K562 (cell line): Measurements from ENCODE around the gene GRK4. TPM values are rescaled to one million over a fixed set of nuclear protein-coding genes. Genes with fewer than 3 reads are reported as not detected.

ENCODE experiments used
- CXXC5 ChIP-seq: fragments of 250-450 bp; sonication (Bioruptor Pico); IDR thresholded peaks from 2 replicates; pipeline ENCODE4 v1.8.0; 2022; ENCODE audit warnings: inconsistent platforms, mild to moderate bottlenecking, moderate library complexity
- FOXJ2 ChIP-seq: fragments of 200-800 bp; sonication (Bioruptor generic); IDR thresholded peaks from 2 replicates; pipeline ENCODE4 v1.6.1; 2016; ENCODE audit warnings: missing genetic modification characterization, missing compliant biosample characterization
- JUND ChIP-seq, 2 experiments: IDR thresholded peaks; 2 replicates in 1 of 2; 3 replicates in 1 of 2; pipeline ENCODE4 v1.6.1; 2011; ENCODE audit warnings: borderline replicate concordance in 2 of 2, low read depth in 2 of 2, low read length in 2 of 2, improper control_type of control experiment in 1 of 2, missing biosample characterization in 1 of 2, missing genetic modification characterization in 1 of 2, missing genetic modification reagents in 1 of 2
- KHSRP ChIP-seq: fragments of 450-650 bp; IDR thresholded peaks from 2 replicates; pipeline ENCODE4 v1.6.1; 2017
- MTA3 ChIP-seq: fragments of 450-650 bp; formaldehyde crosslinking; IDR thresholded peaks from 2 replicates; pipeline ENCODE4 v1.6.1; 2017; ENCODE audit warnings: mild to moderate bottlenecking, borderline replicate concordance
- NRF1 ChIP-seq, 2 experiments: fragments of 450-650 bp; IDR thresholded peaks in 1 of 2; conservative IDR thresholded peaks in 1 of 2; 2 replicates each; pipeline ENCODE4 v1.6.1; 2014; ENCODE audit warnings: mild to moderate bottlenecking in 2 of 2
- OTX1 ChIP-seq: fragments of 450-650 bp; formaldehyde crosslinking; IDR thresholded peaks from 2 replicates; pipeline ENCODE4 v1.4.0; 2022; ENCODE audit warnings: mild to moderate bottlenecking
- SAFB2 ChIP-seq: fragments of 200-400 bp; formaldehyde crosslinking; IDR thresholded peaks from 2 replicates; pipeline ENCODE4 v1.6.1; 2018; ENCODE audit warnings: borderline replicate concordance, low read length, low read depth, moderate library complexity; ENCODE audit not compliant: severe bottlenecking
- SMARCA5 ChIP-seq: fragments of 450-650 bp; IDR thresholded peaks from 2 replicates; pipeline ENCODE4 v1.6.1; 2016
- TCF3 ChIP-seq: sonication (generic); formaldehyde crosslinking; IDR thresholded peaks from 2 replicates; pipeline ENCODE4 v1.4.0; 2020; ENCODE audit warnings: mild to moderate bottlenecking, missing genetic modification reagents
- ZNF12 ChIP-seq: sonication (generic); formaldehyde crosslinking; IDR thresholded peaks from 2 replicates; pipeline ENCODE4 v1.4.0; 2020; ENCODE audit warnings: mild to moderate bottlenecking, missing genetic modification reagents
- ZNF280B ChIP-seq: fragments of 250-450 bp; sonication (Bioruptor Pico); IDR thresholded peaks from 2 replicates; pipeline ENCODE4 v1.5.1; 2021; ENCODE audit warnings: mild to moderate bottlenecking
- polyA plus RNA-seq, 8 experiments: library from polyadenylated mRNA; depleted of rRNA in 4 of 8; stranded (reverse) in 5 of 8; unstranded in 3 of 8; fragments of >200 nt; fragmentation: Nextera tagmentation in 2 of 8; fragmentation: Illumina TruSeq in 1 of 8; extraction: Ambion mirVana in 2 of 8; extraction: Trizol in 1 of 8; gene quantifications; 2 replicates each; pipeline versions ENCODE4 v1.2.1 to v1.2.3, GENCODE V29; 2011 to 2014; ENCODE audit warnings: inconsistent platforms in 1 of 8, missing spikeins in 1 of 8
- total RNA-seq, 7 experiments: library from RNA; depleted of rRNA in 6 of 7; stranded (reverse); fragments of >200 nt in 6 of 7; fragmentation: Illumina TruSeq in 2 of 7; extraction: Trizol in 2 of 7; gene quantifications; 2 replicates each; pipeline versions ENCODE4 v1.2.1 to v1.2.3, GENCODE V29; 2011 to 2021; ENCODE audit warnings: low replicate concordance in 1 of 7
- TF ChIP-seq, protein P1 (sequence below), 2 experiments: fragments of 450-650 bp; formaldehyde crosslinking in 1 of 2; IDR thresholded peaks; 2 replicates each; pipeline versions ENCODE4 v1.4.0 to v1.6.1; 2014 to 2020; ENCODE audit warnings: mild to moderate bottlenecking in 2 of 2, borderline replicate concordance in 1 of 2, low read depth in 1 of 2
- TF ChIP-seq, protein P2 (sequence below): fragments of 450-650 bp; formaldehyde crosslinking; conservative IDR thresholded peaks from 2 replicates; pipeline ENCODE4 v1.4.0; 2022; ENCODE audit warnings: mild to moderate bottlenecking, missing genetic modification characterization
- TF ChIP-seq, protein P3 (sequence below): sonication (generic); IDR thresholded peaks from 2 replicates; pipeline ENCODE4 v1.6.1; 2016

GRK4 gene
- total and polyA plus RNA-seq, 9 of the 15 experiments (the other 6 are each of a cell fraction or from before 2014, with no cell fraction given): 1.1 to 4.8 (median 2.6) TPM

- TF ChIP-seq, protein P1, sequence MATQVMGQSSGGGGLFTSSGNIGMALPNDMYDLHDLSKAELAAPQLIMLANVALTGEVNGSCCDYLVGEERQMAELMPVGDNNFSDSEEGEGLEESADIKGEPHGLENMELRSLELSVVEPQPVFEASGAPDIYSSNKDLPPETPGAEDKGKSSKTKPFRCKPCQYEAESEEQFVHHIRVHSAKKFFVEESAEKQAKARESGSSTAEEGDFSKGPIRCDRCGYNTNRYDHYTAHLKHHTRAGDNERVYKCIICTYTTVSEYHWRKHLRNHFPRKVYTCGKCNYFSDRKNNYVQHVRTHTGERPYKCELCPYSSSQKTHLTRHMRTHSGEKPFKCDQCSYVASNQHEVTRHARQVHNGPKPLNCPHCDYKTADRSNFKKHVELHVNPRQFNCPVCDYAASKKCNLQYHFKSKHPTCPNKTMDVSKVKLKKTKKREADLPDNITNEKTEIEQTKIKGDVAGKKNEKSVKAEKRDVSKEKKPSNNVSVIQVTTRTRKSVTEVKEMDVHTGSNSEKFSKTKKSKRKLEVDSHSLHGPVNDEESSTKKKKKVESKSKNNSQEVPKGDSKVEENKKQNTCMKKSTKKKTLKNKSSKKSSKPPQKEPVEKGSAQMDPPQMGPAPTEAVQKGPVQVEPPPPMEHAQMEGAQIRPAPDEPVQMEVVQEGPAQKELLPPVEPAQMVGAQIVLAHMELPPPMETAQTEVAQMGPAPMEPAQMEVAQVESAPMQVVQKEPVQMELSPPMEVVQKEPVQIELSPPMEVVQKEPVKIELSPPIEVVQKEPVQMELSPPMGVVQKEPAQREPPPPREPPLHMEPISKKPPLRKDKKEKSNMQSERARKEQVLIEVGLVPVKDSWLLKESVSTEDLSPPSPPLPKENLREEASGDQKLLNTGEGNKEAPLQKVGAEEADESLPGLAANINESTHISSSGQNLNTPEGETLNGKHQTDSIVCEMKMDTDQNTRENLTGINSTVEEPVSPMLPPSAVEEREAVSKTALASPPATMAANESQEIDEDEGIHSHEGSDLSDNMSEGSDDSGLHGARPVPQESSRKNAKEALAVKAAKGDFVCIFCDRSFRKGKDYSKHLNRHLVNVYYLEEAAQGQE (IDR thresholded peaks at IDR 0.05; ENCODE audit: borderline replicate concordance): no peak
- TF ChIP-seq, protein P1 (CRISPR knock-in tag; IDR thresholded peaks at IDR 0.05; ENCODE audit: low read depth): 0 out of 2 replicates have a peak, but pooled peaks have one; percentile 54
- TF ChIP-seq ZNF12 (CRISPR knock-in tag): no peak
- no peak for TF ChIP-seq JUND (IDR thresholded peaks at IDR 0.05; ENCODE audit: borderline replicate concordance, low read depth, low read length)
- no peak for TF ChIP-seq JUND (tag; IDR thresholded peaks at IDR 0.05; ENCODE audit: borderline replicate concordance, low read depth, low read length)
- TF ChIP-seq TCF3 (CRISPR knock-in tag): no peak; the same call in 1 of the 2 replicates
- no peak for TF ChIP-seq MTA3
- TF ChIP-seq NRF1 (conservative IDR thresholded peaks at IDR 0.05 in 1 of 2, IDR thresholded peaks at IDR 0.05 in 1 of 2): peak; percentile 92 to 93
- peak; percentile 91 for TF ChIP-seq CXXC5 (CRISPR knock-in tag)
- no peak for TF ChIP-seq SAFB2
- no peak for TF ChIP-seq KHSRP
- no peak for TF ChIP-seq ZNF280B (CRISPR knock-in tag)
- TF ChIP-seq FOXJ2 (tag): no peak
- TF ChIP-seq, protein P2, sequence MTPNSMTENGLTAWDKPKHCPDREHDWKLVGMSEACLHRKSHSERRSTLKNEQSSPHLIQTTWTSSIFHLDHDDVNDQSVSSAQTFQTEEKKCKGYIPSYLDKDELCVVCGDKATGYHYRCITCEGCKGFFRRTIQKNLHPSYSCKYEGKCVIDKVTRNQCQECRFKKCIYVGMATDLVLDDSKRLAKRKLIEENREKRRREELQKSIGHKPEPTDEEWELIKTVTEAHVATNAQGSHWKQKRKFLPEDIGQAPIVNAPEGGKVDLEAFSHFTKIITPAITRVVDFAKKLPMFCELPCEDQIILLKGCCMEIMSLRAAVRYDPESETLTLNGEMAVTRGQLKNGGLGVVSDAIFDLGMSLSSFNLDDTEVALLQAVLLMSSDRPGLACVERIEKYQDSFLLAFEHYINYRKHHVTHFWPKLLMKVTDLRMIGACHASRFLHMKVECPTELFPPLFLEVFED: peak; percentile 50; the same call in 1 of the 2 replicates
- TF ChIP-seq OTX1 (CRISPR knock-in tag): peak; percentile 72; the same call in 1 of the 2 replicates
- no peak for TF ChIP-seq SMARCA5
- TF ChIP-seq, protein P3, sequence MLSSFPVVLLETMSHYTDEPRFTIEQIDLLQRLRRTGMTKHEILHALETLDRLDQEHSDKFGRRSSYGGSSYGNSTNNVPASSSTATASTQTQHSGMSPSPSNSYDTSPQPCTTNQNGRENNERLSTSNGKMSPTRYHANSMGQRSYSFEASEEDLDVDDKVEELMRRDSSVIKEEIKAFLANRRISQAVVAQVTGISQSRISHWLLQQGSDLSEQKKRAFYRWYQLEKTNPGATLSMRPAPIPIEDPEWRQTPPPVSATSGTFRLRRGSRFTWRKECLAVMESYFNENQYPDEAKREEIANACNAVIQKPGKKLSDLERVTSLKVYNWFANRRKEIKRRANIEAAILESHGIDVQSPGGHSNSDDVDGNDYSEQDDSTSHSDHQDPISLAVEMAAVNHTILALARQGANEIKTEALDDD: no peak
Measured at GRCh38 chr4:3074078-3074845, 110.9 kb downstream of the GRK4 start, which contains the start of the genes HTT and HTT-AS (continued).
